Hepatocyte (in vitro differentiated cells): ENCODE measurements around the gene BAZ1A.

Experiments
- EZH2 ChIP-seq: fragments of 200-600 bp; sonication (generic); IDR thresholded peaks from 2 replicates; pipeline ENCODE4 v1.6.1; 2016; ENCODE audit warnings: antibody characterized with exemption, mild to moderate bottlenecking, borderline replicate concordance
- EZH2phosphoT487 ChIP-seq: fragments of 200-600 bp; sonication (generic); IDR thresholded peaks from one replicate; pipeline ENCODE4 v1.6.1; 2018; ENCODE audit warnings: antibody characterized with exemption, mild to moderate bottlenecking, low read depth, moderate library complexity; ENCODE audit not compliant: unreplicated experiment, severe bottlenecking
- TF ChIP-seq, protein P1 (sequence below): fragments of 200-600 bp; sonication (generic); IDR thresholded peaks from 2 replicates; pipeline ENCODE4 v1.5.1; 2016; ENCODE audit warnings: antibody characterized with exemption, mild to moderate bottlenecking; ENCODE audit not compliant: poor library complexity

- TF ChIP-seq, protein P1, sequence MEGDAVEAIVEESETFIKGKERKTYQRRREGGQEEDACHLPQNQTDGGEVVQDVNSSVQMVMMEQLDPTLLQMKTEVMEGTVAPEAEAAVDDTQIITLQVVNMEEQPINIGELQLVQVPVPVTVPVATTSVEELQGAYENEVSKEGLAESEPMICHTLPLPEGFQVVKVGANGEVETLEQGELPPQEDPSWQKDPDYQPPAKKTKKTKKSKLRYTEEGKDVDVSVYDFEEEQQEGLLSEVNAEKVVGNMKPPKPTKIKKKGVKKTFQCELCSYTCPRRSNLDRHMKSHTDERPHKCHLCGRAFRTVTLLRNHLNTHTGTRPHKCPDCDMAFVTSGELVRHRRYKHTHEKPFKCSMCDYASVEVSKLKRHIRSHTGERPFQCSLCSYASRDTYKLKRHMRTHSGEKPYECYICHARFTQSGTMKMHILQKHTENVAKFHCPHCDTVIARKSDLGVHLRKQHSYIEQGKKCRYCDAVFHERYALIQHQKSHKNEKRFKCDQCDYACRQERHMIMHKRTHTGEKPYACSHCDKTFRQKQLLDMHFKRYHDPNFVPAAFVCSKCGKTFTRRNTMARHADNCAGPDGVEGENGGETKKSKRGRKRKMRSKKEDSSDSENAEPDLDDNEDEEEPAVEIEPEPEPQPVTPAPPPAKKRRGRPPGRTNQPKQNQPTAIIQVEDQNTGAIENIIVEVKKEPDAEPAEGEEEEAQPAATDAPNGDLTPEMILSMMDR: no peak
- TF ChIP-seq EZH2phosphoT487 (no peak), EZH2 (no peak)
These were observed 159.9 kb downstream of the BAZ1A start for GRCh38 chr14:34715127-34715863.
